ENCODE measurements around the gene CDKL2. TPM values are rescaled to one million over a fixed set of nuclear protein-coding genes. Genes with fewer than 3 reads are reported as not detected.

CDKL2 gene
- total and polyA plus RNA-seq, 2 of the 8 experiments (the other 6 are each of a cell fraction or from before 2014, with no cell fraction given), result 1.4 to 2.1 TPM

DNA sequence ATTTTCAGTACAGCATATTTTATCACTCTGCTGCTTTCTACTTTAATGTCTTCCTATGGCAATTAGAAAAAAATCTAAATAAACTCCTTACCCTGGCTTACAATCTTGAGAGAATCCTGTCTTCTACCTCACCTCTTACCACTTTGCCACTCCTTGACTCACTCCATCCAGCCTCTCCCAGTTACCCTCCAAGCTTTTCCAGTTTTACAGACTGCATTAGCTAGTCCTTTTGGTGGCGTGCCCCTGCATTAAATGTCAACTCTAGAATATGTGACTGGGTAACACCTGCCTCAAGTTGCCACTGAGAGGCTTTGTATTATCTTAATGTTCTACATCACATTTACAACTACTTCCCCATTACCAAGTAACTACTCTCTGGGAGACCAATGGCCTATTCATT is 7.5 kb upstream of the CDKL2 start (continued):
- TF ChIP-seq, protein P1, sequence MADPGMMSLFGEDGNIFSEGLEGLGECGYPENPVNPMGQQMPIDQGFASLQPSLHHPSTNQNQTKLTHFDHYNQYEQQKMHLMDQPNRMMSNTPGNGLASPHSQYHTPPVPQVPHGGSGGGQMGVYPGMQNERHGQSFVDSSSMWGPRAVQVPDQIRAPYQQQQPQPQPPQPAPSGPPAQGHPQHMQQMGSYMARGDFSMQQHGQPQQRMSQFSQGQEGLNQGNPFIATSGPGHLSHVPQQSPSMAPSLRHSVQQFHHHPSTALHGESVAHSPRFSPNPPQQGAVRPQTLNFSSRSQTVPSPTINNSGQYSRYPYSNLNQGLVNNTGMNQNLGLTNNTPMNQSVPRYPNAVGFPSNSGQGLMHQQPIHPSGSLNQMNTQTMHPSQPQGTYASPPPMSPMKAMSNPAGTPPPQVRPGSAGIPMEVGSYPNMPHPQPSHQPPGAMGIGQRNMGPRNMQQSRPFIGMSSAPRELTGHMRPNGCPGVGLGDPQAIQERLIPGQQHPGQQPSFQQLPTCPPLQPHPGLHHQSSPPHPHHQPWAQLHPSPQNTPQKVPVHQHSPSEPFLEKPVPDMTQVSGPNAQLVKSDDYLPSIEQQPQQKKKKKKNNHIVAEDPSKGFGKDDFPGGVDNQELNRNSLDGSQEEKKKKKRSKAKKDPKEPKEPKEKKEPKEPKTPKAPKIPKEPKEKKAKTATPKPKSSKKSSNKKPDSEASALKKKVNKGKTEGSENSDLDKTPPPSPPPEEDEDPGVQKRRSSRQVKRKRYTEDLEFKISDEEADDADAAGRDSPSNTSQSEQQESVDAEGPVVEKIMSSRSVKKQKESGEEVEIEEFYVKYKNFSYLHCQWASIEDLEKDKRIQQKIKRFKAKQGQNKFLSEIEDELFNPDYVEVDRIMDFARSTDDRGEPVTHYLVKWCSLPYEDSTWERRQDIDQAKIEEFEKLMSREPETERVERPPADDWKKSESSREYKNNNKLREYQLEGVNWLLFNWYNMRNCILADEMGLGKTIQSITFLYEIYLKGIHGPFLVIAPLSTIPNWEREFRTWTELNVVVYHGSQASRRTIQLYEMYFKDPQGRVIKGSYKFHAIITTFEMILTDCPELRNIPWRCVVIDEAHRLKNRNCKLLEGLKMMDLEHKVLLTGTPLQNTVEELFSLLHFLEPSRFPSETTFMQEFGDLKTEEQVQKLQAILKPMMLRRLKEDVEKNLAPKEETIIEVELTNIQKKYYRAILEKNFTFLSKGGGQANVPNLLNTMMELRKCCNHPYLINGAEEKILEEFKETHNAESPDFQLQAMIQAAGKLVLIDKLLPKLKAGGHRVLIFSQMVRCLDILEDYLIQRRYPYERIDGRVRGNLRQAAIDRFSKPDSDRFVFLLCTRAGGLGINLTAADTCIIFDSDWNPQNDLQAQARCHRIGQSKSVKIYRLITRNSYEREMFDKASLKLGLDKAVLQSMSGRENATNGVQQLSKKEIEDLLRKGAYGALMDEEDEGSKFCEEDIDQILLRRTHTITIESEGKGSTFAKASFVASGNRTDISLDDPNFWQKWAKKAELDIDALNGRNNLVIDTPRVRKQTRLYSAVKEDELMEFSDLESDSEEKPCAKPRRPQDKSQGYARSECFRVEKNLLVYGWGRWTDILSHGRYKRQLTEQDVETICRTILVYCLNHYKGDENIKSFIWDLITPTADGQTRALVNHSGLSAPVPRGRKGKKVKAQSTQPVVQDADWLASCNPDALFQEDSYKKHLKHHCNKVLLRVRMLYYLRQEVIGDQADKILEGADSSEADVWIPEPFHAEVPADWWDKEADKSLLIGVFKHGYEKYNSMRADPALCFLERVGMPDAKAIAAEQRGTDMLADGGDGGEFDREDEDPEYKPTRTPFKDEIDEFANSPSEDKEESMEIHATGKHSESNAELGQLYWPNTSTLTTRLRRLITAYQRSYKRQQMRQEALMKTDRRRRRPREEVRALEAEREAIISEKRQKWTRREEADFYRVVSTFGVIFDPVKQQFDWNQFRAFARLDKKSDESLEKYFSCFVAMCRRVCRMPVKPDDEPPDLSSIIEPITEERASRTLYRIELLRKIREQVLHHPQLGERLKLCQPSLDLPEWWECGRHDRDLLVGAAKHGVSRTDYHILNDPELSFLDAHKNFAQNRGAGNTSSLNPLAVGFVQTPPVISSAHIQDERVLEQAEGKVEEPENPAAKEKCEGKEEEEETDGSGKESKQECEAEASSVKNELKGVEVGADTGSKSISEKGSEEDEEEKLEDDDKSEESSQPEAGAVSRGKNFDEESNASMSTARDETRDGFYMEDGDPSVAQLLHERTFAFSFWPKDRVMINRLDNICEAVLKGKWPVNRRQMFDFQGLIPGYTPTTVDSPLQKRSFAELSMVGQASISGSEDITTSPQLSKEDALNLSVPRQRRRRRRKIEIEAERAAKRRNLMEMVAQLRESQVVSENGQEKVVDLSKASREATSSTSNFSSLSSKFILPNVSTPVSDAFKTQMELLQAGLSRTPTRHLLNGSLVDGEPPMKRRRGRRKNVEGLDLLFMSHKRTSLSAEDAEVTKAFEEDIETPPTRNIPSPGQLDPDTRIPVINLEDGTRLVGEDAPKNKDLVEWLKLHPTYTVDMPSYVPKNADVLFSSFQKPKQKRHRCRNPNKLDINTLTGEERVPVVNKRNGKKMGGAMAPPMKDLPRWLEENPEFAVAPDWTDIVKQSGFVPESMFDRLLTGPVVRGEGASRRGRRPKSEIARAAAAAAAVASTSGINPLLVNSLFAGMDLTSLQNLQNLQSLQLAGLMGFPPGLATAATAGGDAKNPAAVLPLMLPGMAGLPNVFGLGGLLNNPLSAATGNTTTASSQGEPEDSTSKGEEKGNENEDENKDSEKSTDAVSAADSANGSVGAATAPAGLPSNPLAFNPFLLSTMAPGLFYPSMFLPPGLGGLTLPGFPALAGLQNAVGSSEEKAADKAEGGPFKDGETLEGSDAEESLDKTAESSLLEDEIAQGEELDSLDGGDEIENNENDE (IDR thresholded peaks at IDR 0.05; ENCODE audit: insufficient replicate concordance, low read length), result no peak
- TF ChIP-seq HDAC2 (IDR thresholded peaks at IDR 0.05; ENCODE audit: borderline replicate concordance in 1 of 2, low read depth in 2 of 2, low read length in 2 of 2), result no peak
- no peak for TF ChIP-seq BACH1 (IDR thresholded peaks at IDR 0.05; ENCODE audit: low read length)
- no peak for TF ChIP-seq EGR1 (IDR thresholded peaks at IDR 0.05; ENCODE audit: borderline replicate concordance, low read depth, low read length)
- TF ChIP-seq CHD2 (IDR thresholded peaks at IDR 0.05; ENCODE audit: low read length), result no peak
- no peak for TF ChIP-seq MAFK (IDR thresholded peaks at IDR 0.05; ENCODE audit: low read depth, low read length)
- no peak for TF ChIP-seq EZH2 (IDR thresholded peaks at IDR 0.05; ENCODE audit: low read depth, low read length, severe bottlenecking)

Measured in H1 (cell line).